GM12874 (cell line): ENCODE data around the gene SLC6A14.

Experiments
- TF ChIP-seq, protein P1 (sequence below): IDR thresholded peaks from 2 replicates; pipeline ENCODE4 v1.5.1; 2011; ENCODE audit warnings: low read depth, mild to moderate bottlenecking, control low read depth, low read length, moderate library complexity; ENCODE audit not compliant: insufficient read depth

SLC6A14 gene

DNA sequence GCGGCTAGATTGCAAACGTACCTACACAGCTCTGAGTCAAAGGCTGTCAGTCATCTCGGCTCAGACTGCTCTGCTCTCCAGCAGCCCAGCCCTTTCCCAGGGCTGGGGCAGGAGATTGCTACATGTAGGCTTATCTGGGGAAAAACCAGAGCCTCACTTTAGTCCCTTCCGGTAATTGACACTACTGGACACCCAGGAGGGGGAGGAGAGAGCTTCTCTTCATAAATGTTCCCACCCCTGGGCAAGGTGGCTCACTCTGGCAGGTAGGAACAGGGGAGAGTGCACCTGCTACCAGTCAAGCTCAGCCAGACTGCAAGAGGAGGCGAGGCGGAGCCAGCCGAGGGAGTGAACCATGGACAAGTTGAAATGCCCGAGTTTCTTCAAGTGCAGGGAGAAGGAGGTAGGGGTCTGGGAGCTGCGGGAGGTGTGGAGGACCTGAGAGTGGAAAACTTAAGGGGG, at the start of gene SLC6A14:
SLC6A14 (plus strand) TSS at position 249 of the 459 bp plus-strand sequence; CDS start at position 353, 104 bp downstream.
- TF ChIP-seq, protein P1, sequence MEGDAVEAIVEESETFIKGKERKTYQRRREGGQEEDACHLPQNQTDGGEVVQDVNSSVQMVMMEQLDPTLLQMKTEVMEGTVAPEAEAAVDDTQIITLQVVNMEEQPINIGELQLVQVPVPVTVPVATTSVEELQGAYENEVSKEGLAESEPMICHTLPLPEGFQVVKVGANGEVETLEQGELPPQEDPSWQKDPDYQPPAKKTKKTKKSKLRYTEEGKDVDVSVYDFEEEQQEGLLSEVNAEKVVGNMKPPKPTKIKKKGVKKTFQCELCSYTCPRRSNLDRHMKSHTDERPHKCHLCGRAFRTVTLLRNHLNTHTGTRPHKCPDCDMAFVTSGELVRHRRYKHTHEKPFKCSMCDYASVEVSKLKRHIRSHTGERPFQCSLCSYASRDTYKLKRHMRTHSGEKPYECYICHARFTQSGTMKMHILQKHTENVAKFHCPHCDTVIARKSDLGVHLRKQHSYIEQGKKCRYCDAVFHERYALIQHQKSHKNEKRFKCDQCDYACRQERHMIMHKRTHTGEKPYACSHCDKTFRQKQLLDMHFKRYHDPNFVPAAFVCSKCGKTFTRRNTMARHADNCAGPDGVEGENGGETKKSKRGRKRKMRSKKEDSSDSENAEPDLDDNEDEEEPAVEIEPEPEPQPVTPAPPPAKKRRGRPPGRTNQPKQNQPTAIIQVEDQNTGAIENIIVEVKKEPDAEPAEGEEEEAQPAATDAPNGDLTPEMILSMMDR, result no peak

DNA sequence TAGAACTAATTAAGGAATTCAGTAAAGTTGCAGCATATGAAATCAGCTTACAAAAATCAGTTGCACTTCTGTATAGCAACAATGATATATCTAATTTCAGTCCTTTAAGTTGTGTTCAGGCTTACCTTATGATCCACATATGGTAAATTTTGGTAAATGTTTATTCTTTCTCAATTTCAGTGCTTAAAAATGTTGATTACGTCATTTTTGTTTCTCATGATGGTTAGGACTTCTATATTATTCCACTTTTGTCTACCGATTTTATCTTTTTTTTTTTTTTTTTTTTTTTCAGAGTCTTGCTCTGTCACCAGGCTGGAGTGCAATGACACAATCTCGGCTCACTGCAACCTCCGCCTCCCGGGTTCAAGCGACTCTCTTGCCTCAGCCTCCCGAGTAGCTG, 40.7 kb upstream of the SLC6A14 start:
- TF ChIP-seq, protein P1, result no peak

- TF ChIP-seq, protein P1, result no peak
These were observed 36.7 kb upstream of the SLC6A14 start for GRCh38 chrX:116399681-116400080.

GRCh38 chrX:116409219-116409618, 27.2 kb upstream of the SLC6A14 start:
- TF ChIP-seq, protein P1, result no peak

DNA sequence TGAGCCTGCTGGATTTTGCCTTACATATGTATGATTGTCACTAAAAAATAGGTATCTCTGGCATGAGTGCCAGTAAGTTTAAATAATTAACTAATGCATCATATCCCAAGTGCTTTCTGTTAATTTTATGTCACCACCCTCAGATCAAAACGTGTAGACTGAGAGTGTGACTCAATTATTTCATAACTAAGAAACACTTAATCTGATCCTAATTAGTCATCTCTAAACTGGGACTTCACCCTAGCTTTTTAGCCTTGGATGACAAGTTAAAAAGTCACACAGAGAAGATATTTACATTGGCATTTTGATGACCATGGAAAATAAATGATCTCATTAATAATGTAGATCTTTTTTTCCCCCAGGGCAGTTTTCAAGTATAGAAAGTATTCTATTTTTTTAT, 23.1 kb upstream of the SLC6A14 start:
- TF ChIP-seq, protein P1, result no peak

DNA sequence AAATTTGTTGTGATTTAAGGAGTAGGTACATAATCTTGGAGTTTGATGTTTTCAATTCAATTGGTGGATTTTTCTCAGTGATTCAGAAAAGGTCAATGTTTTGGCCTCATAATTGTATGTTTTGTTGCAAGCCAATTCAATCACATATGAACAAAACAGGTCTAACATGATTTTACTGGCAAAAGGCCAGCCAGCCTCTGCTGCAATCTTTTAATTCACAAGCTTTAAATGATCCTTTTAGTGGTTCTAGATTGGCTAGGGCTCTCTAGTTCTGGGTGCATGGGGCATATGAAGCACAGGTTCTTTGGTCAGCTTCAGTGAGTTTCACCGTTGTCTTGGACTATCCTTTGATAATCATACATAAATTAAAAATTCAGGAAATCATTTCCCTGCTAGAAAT, 19.2 kb upstream of the SLC6A14 start:
- TF ChIP-seq, protein P1, result no peak

DNA sequence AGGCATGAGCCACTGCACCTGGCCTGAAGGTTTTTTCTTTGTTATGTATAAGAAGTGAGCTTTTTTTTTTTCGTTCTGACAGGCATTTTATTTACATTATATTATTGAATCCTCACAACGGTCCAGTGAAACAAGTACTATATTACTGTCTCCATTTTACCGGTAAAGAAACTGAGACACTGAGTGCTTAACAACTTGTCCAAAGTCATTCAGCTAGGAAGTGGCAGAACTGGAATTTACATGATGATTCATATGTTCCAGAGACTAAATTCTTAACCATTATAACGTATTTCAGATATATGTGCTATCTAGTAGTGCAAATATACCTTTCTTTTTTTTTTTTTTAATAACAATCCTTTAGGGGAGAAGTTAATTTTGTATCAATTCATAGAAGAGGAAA, 18.4 kb upstream of the SLC6A14 start:
- TF ChIP-seq, protein P1, result no peak
